Erythroblast (primary cell): ENCODE measurements around the gene SRPRA.

Experiments used
- GATA1 ChIP-seq: IDR thresholded peaks from 2 replicates; pipeline ENCODE4 v1.6.1; 2011; ENCODE audit warnings: low read depth, mild to moderate bottlenecking, control low read depth, low read length, moderate library complexity
- POLR2A ChIP-seq: IDR thresholded peaks from 2 replicates; pipeline ENCODE4 v1.6.1; 2011; ENCODE audit warnings: mild to moderate bottlenecking, low read length

DNA sequence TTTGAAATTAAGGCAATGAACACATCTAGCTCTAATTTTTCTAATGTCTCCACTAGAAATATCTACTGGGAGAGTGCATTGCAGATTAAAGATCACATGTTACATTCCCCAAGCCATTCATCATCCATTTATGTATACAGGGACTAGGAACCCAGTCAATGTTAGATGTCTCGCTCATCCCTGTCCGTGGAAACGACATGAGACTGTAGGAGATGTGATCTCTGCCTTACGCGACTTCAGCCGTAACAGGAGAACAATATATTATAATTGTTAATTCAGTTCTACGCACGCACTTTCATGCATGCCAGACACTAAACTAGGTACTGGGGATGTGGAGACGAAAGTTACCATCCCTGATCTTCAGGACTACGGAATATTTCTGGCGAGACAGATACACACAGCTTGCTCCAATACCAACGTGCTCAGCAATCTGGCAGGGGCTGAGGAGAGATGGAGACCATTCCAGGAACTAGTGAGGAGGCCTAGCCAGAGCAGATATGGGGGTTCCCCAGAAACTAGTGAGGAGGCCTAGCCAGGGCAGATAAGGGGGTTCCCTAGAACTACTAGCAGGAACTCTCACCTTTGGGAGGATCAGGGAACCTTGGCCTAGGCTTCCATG is 35.9 kb upstream of the SRPRA start:
- no peak for TF ChIP-seq POLR2A
- TF ChIP-seq GATA1: no peak
